Measurements from ENCODE around the gene CCDC73.

GRCh38 chr11:32819187-32819586 is 24.7 kb upstream of the CCDC73 start:
- TF ChIP-seq CTCF (IDR thresholded peaks at IDR 0.05; ENCODE audit: insufficient read depth, low read length) (no peak), SPI1 (IDR thresholded peaks at IDR 0.05; ENCODE audit: borderline replicate concordance, low read depth) (no peak), POLR2AphosphoS5 (IDR thresholded peaks at IDR 0.05; ENCODE audit: low read depth) (no peak), REST (IDR thresholded peaks at IDR 0.05; ENCODE audit: insufficient replicate concordance, low read depth) (no peak)
